ENCODE measurements around the gene SAMD4A.

The SAMD4A gene

GRCh38 chr14:54671537-54671936, 104.6 kb downstream of the SAMD4A start:
- no peaks in the 10 kb centered on the region for H3K27me3 ChIP-seq (ENCODE audit: control insufficient read depth, insufficient read depth, low read length)
- no peak overlapping the region for H3K4me3 ChIP-seq (ENCODE audit: low read length)
- peaks cover 5% of the 10 kb centered on the region for H3K4me1 ChIP-seq (ENCODE audit: control insufficient read depth, insufficient read depth, low read length)

GRCh38 chr14:54672181-54672580, 105.3 kb downstream of the SAMD4A start:
- Histone ChIP-seq H3K4me3 (ENCODE audit: low read length) (no peak overlapping the region), H3K9me3 (ENCODE audit: control insufficient read depth, low read length) (no peaks in the 10 kb centered on the region), H3K9ac (ENCODE audit: low read length) (no peak overlapping the region), H3K27me3 (ENCODE audit: control insufficient read depth, insufficient read depth, low read length) (no peaks in the 10 kb centered on the region), H3K4me1 (ENCODE audit: control insufficient read depth, insufficient read depth, low read length) (peaks cover 5% of the 10 kb centered on the region), H3K36me3 (ENCODE audit: control insufficient read depth, insufficient read depth, low read length) (no peaks in the 10 kb centered on the region)

More at GRCh38 chr14:54671537-54671936, 104.6 kb downstream of the SAMD4A start:
- no peak overlapping the region for H3K9ac ChIP-seq (ENCODE audit: low read length)
- no peaks in the 10 kb centered on the region for H3K36me3 ChIP-seq (ENCODE audit: control insufficient read depth, insufficient read depth, low read length)
- H3K9me3 ChIP-seq (ENCODE audit: control insufficient read depth, low read length): no peaks in the 10 kb centered on the region

GRCh38 chr14:54672688-54673087, 105.8 kb downstream of the SAMD4A start:
- Histone ChIP-seq H3K27me3 (ENCODE audit: control insufficient read depth, insufficient read depth, low read length) (no peaks in the 10 kb centered on the region), H3K9me3 (ENCODE audit: control insufficient read depth, low read length) (no peaks in the 10 kb centered on the region), H3K36me3 (ENCODE audit: control insufficient read depth, insufficient read depth, low read length) (no peaks in the 10 kb centered on the region), H3K9ac (ENCODE audit: low read length) (no peak overlapping the region), H3K4me1 (ENCODE audit: control insufficient read depth, insufficient read depth, low read length) (peaks cover 5% of the 10 kb centered on the region), H3K4me3 (ENCODE audit: low read length) (no peak overlapping the region)

DNA sequence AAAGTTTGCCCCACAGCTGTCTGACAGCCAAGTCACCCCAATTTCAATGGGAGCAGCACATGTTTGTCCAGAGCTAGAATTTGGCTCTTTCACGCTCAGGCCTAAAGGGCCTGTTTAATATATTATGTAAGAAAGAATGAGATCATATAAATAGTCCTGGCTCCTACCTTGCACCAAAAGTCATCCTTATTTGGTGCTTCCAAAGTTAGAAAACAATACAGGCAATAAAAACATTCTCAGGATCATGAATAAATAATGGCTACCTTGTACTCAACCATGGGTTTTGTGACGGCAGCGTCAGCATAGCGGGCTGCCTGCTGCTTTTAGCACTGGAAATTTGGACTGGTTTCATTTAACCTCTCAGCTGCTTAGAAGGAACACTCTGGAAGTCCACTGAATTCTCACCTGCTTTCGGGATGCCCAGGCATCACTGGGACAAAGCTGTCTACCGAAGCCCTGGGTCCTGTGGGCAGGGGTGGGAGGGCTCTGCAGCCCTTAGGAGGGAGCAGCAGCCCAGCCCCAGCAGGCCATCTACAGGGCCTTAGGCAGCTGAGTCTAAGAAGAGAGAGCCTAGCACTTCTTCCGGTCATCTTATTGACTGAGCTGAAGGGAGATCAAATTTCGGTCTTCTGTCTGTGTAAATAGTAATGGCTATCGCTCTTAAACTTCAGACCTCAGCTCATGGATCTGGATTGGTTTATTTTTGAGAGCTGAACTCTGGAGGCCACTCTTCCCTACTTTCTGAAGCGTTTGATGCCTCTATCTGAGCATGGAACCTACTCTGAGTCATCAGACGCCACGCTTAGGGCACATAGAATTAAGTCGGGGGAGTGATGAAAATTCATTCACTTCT, 106.5 kb downstream of the SAMD4A start:
- Histone ChIP-seq H3K4me1 (ENCODE audit: control insufficient read depth, insufficient read depth, low read length) (peaks cover 5% of the 10 kb centered on the region), H3K4me3 (ENCODE audit: low read length) (no peak overlapping the region), H3K36me3 (ENCODE audit: control insufficient read depth, insufficient read depth, low read length) (no peaks in the 10 kb centered on the region), H3K9ac (ENCODE audit: low read length) (no peak overlapping the region), H3K9me3 (ENCODE audit: control insufficient read depth, low read length) (no peaks in the 10 kb centered on the region), H3K27me3 (ENCODE audit: control insufficient read depth, insufficient read depth, low read length) (no peaks in the 10 kb centered on the region)

GRCh38 chr14:54674046-54674741, 107.3 kb downstream of the SAMD4A start:
- Histone ChIP-seq H3K4me3 (ENCODE audit: low read length) (no peak overlapping the region), H3K4me1 (ENCODE audit: control insufficient read depth, insufficient read depth, low read length) (peaks cover 5% of the 10 kb centered on the region), H3K27me3 (ENCODE audit: control insufficient read depth, insufficient read depth, low read length) (no peaks in the 10 kb centered on the region), H3K9ac (ENCODE audit: low read length) (no peak overlapping the region), H3K36me3 (ENCODE audit: control insufficient read depth, insufficient read depth, low read length) (no peaks in the 10 kb centered on the region), H3K9me3 (ENCODE audit: control insufficient read depth, low read length) (no peaks in the 10 kb centered on the region)

GRCh38 chr14:54675236-54676128, 108.6 kb downstream of the SAMD4A start:
- no peak overlapping the region for H3K4me3 ChIP-seq (ENCODE audit: low read length)
- peaks cover 5% of the 10 kb centered on the region for H3K4me1 ChIP-seq (ENCODE audit: control insufficient read depth, insufficient read depth, low read length)
- H3K9me3 ChIP-seq (ENCODE audit: control insufficient read depth, low read length): no peaks in the 10 kb centered on the region
- H3K36me3 ChIP-seq (ENCODE audit: control insufficient read depth, insufficient read depth, low read length): no peaks in the 10 kb centered on the region
- no peaks in the 10 kb centered on the region for H3K27me3 ChIP-seq (ENCODE audit: control insufficient read depth, insufficient read depth, low read length)
- no peak overlapping the region for H3K9ac ChIP-seq (ENCODE audit: low read length)

DNA sequence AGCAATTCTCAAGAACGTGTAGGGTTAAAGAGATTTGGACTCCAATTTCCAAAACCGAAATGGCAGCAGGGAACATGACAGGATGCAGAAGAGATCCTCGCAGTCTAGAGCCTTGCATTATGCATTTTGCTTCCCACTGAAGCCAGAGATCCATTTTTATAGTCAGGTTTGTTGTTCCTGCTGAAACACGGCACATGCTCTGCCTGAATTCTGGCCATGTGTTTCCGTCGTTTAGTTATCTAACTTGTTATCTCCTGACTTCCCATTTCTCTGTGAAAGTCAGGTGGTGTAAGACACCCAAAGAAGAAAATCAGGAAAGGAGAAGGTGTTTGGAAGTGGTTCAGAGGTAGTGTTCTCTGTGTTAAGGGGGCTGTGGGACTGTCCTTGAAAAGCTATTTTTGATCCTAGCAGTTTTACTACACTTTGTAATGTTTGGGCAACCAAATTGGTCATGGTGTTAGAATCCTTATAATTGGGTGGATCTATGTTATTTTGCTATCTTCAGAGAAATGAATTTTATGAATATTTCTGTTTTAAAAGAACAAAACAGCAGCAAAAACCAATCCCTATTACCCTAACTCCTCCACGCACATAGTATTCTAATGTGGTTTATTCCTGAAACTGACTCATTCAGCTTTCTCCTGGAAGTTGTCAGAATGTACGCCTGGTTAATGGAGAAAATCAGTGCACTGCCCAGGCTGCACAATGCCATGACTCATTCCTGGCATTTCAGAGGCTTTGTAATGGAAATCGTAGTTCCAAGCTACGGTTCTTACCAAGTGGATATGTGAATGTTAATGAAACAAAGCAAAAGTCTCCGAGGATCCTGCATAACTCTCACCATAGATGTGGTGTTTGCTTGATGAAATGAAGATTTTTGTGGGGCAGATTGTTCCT, 110.1 kb downstream of the SAMD4A start:
- no peaks in the 10 kb centered on the region for H3K36me3 ChIP-seq (ENCODE audit: control insufficient read depth, insufficient read depth, low read length)
- no peak overlapping the region for H3K4me3 ChIP-seq (ENCODE audit: low read length)
- H3K9me3 ChIP-seq (ENCODE audit: control insufficient read depth, low read length): no peaks in the 10 kb centered on the region
- no peaks in the 10 kb centered on the region for H3K27me3 ChIP-seq (ENCODE audit: control insufficient read depth, insufficient read depth, low read length)
- peak overlapping the region; percentile 10 for H3K9ac ChIP-seq (ENCODE audit: low read length)
- H3K4me1 ChIP-seq (ENCODE audit: control insufficient read depth, insufficient read depth, low read length): peaks cover 5% of the 10 kb centered on the region

- H3K9me3 ChIP-seq (ENCODE audit: control insufficient read depth, low read length): no peaks in the 10 kb centered on the region
- no peak overlapping the region for H3K9ac ChIP-seq (ENCODE audit: low read length)
- no peak overlapping the region for H3K4me3 ChIP-seq (ENCODE audit: low read length)
- H3K4me1 ChIP-seq (ENCODE audit: control insufficient read depth, insufficient read depth, low read length): no peaks in the 10 kb centered on the region
- no peaks in the 10 kb centered on the region for H3K27me3 ChIP-seq (ENCODE audit: control insufficient read depth, insufficient read depth, low read length)
- H3K36me3 ChIP-seq (ENCODE audit: control insufficient read depth, insufficient read depth, low read length): no peaks in the 10 kb centered on the region
These were observed 113.7 kb downstream of the SAMD4A start for GRCh38 chr14:54680651-54681050.

GRCh38 chr14:54681811-54682261, 114.9 kb downstream of the SAMD4A start:
- H3K9me3 ChIP-seq (ENCODE audit: control insufficient read depth, low read length): no peaks in the 10 kb centered on the region
- no peaks in the 10 kb centered on the region for H3K36me3 ChIP-seq (ENCODE audit: control insufficient read depth, insufficient read depth, low read length)
- H3K9ac ChIP-seq (ENCODE audit: low read length): no peak overlapping the region
- H3K4me1 ChIP-seq (ENCODE audit: control insufficient read depth, insufficient read depth, low read length): no peaks in the 10 kb centered on the region
- no peak overlapping the region for H3K4me3 ChIP-seq (ENCODE audit: low read length)
- H3K27me3 ChIP-seq (ENCODE audit: control insufficient read depth, insufficient read depth, low read length): no peaks in the 10 kb centered on the region

- no peaks in the 10 kb centered on the region for H3K36me3 ChIP-seq (ENCODE audit: control insufficient read depth, insufficient read depth, low read length)
- H3K9me3 ChIP-seq (ENCODE audit: control insufficient read depth, low read length): no peaks in the 10 kb centered on the region
- no peak overlapping the region for H3K9ac ChIP-seq (ENCODE audit: low read length)
- no peak overlapping the region for H3K4me3 ChIP-seq (ENCODE audit: low read length)
- no peaks in the 10 kb centered on the region for H3K27me3 ChIP-seq (ENCODE audit: control insufficient read depth, insufficient read depth, low read length)
- H3K4me1 ChIP-seq (ENCODE audit: control insufficient read depth, insufficient read depth, low read length): no peaks in the 10 kb centered on the region
These were observed 115.7 kb downstream of the SAMD4A start for GRCh38 chr14:54682578-54682977.
